CD14-positive monocyte (primary cell): ENCODE results near the gene MYOM1. TPM values are rescaled to one million over a fixed set of nuclear protein-coding genes. Genes with fewer than 3 reads are reported as not detected.

Source experiments
- DNase-seq, 3 donors: peaks; one replicate each; pipeline ENCODE4 v3.0.0-alpha.2; 2011 to 2022
- H2AFZ ChIP-seq: 2 replicates; pipeline ENCODE4 v1.6.0; 2012; ENCODE audit warnings: mild to moderate bottlenecking, low read depth, low read length, inconsistent platforms; ENCODE audit not compliant: insufficient read depth, poor library complexity, severe bottlenecking
- H3K27ac ChIP-seq, 2 donors: 1 replicate in 1 of 2; 2 replicates in 1 of 2; pipeline ENCODE4 v1.5.1; 2012 to 2013; ENCODE audit warnings: low read length in 2 of 2, control low read depth in 1 of 2, inconsistent platforms in 1 of 2, low read depth in 1 of 2, mild to moderate bottlenecking in 1 of 2
- H3K27me3 ChIP-seq, 2 donors: one replicate each; pipeline versions ENCODE4 v1.6.0 to v1.6.1; 2011 to 2013; ENCODE audit warnings: low read length in 2 of 2; ENCODE audit not compliant: control insufficient read depth in 2 of 2, insufficient read depth in 2 of 2
- H3K36me3 ChIP-seq, 2 donors: replicated peaks in 1 of 2; 1 replicate in 1 of 2; 2 replicates in 1 of 2; pipeline versions ENCODE4 v1.5.1 to v1.6.1; 2012 to 2013; ENCODE audit warnings: low read length in 2 of 2, control low read depth in 1 of 2, inconsistent platforms in 1 of 2, mild to moderate bottlenecking in 1 of 2; ENCODE audit not compliant: insufficient read depth in 2 of 2, control insufficient read depth in 1 of 2
- H3K4me1 ChIP-seq, 2 donors: 1 replicate in 1 of 2; 2 replicates in 1 of 2; pipeline versions ENCODE4 v1.5.1 to v1.6.1; 2012 to 2013; ENCODE audit warnings: low read length in 2 of 2, control low read depth in 1 of 2, inconsistent platforms in 1 of 2, mild to moderate bottlenecking in 1 of 2, moderate library complexity in 1 of 2; ENCODE audit not compliant: insufficient read depth in 2 of 2, control insufficient read depth in 1 of 2
- H3K4me2 ChIP-seq: replicated peaks from 2 replicates; pipeline ENCODE3; 2012; ENCODE audit warnings: low read length, moderate library complexity, mild to moderate bottlenecking; ENCODE audit not compliant: poor library complexity, severe bottlenecking; ENCODE audit errors: extremely low read depth
- H3K4me3 ChIP-seq, 3 experiments: fragments of 200-600 bp in 1 of 3; sonication (generic) in 1 of 3; replicated peaks in 1 of 3; 1 replicate in 2 of 3; 2 replicates in 1 of 3; pipeline ENCODE4 v1.5.1; 2011 to 2013; ENCODE audit warnings: low read length in 3 of 3, mild to moderate bottlenecking in 3 of 3, control low read depth in 2 of 3, low read depth in 2 of 3, inconsistent platforms in 1 of 3, moderate library complexity in 1 of 3
- H3K79me2 ChIP-seq: 2 replicates; pipeline ENCODE4 v1.6.0; 2012; ENCODE audit warnings: mild to moderate bottlenecking, control low read depth, inconsistent platforms, low read length, moderate library complexity; ENCODE audit not compliant: insufficient read depth
- H3K9ac ChIP-seq: 2 replicates; pipeline ENCODE4 v1.6.0; 2017; ENCODE audit warnings: low read length, mild to moderate bottlenecking; ENCODE audit not compliant: insufficient read depth, poor library complexity, severe bottlenecking
- H3K9me3 ChIP-seq, 2 donors: replicated peaks in 1 of 2; 1 replicate in 1 of 2; 2 replicates in 1 of 2; pipeline versions ENCODE4 v1.5.1 to v1.6.1; 2012 to 2013; ENCODE audit warnings: low read length in 2 of 2, control low read depth in 1 of 2; ENCODE audit not compliant: control insufficient read depth in 1 of 2, insufficient read depth in 1 of 2
- H4K20me1 ChIP-seq: 2 replicates; pipeline ENCODE4 v1.6.0; 2012; ENCODE audit warnings: mild to moderate bottlenecking, low read length, control low read depth, moderate library complexity; ENCODE audit not compliant: insufficient read depth
- H3K27ac Mint-ChIP-seq, 7 donors: one replicate each; pipeline ENCODE4 v1.8.0; 2020; ENCODE audit warnings: mild to moderate bottlenecking in 7 of 7, mixed read lengths in 7 of 7, moderate library complexity in 6 of 7, inconsistent platforms in 2 of 7
- H3K27me3 Mint-ChIP-seq, 3 donors: one replicate each; pipeline ENCODE4 v1.8.0; 2021 to 2022; ENCODE audit warnings: low read depth in 3 of 3, mild to moderate bottlenecking in 3 of 3, mixed read lengths in 3 of 3, moderate library complexity in 3 of 3, inconsistent platforms in 1 of 3
- H3K36me3 Mint-ChIP-seq, 2 donors: one replicate each; pipeline ENCODE4 v1.8.0; 2020; ENCODE audit warnings: mixed read lengths in 2 of 2, inconsistent platforms in 1 of 2, mild to moderate bottlenecking in 1 of 2
- H3K4me1 Mint-ChIP-seq: one replicate; pipeline ENCODE4 v1.8.0; 2020; ENCODE audit warnings: mild to moderate bottlenecking, mixed read lengths
- H3K4me3 Mint-ChIP-seq, 2 donors: one replicate each; pipeline ENCODE4 v1.8.0; 2020; ENCODE audit warnings: mild to moderate bottlenecking in 2 of 2, mixed read lengths in 2 of 2, moderate library complexity in 1 of 2
- H3K9me3 Mint-ChIP-seq, 7 donors: one replicate each; pipeline ENCODE4 v1.8.0; 2020 to 2022; ENCODE audit warnings: mixed read lengths in 7 of 7, mild to moderate bottlenecking in 6 of 7, moderate library complexity in 6 of 7, inconsistent platforms in 2 of 7
- WGBS: methylation state at CpG from one replicate; pipeline ENCODE4 v1.1.5; 2013; ENCODE audit warnings: missing lambda C conversion rate; ENCODE audit not compliant: insufficient coverage; 5-methylcytosine and 5-hydroxymethylcytosine counted together
- intact Hi-C, 2 donors: fragments of 100-400 bp; cut with micrococcal nuclease; formaldehyde crosslinking; loops; one replicate each; pipeline versions ENCODE4 v1.15.0 to v1.15.1; 2023
- polyA plus RNA-seq, 3 donors: library from polyadenylated mRNA; depleted of rRNA in 1 of 3; unstranded in 2 of 3; stranded (reverse) in 1 of 3; fragments of 300-500 nt in 2 of 3; fragments of >200 nt in 1 of 3; fragmentation: Illumina TruSeq in 2 of 3; gene quantifications; 1 replicate in 2 of 3; 2 replicates in 1 of 3; pipeline ENCODE4 v1.2.3, GENCODE V29; 2012 to 2021
- TF ChIP-seq, protein P1 (sequence below): fragments of 200-600 bp; IDR thresholded peaks from one replicate; pipeline ENCODE4 v1.8.0; 2022; ENCODE audit warnings: antibody characterized with exemption, mild to moderate bottlenecking

MYOM1 gene
- polyA plus RNA-seq, 3 donors = 0.05 to 0.95 (median 0.22) TPM

DNA sequence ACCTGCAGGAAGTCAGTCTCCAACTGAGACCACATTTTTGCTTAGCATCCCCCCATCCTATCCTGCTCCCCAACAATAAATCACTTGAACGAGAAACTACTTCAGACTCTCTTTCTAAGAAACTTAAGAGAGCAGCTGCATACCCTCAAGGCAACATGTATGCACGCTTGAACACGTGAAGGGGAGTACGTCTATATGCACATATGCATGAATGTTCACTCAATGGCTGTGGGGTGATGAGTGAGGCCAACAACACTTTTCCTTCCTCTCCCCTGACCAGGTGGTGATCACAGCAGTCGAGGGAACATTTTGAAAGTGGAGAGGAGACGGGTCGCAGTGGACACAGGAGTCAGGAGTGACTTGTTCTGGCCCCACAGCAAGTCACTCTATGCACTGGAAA lies 127.0 kb downstream of the MYOM1 start:
- TF ChIP-seq, protein P1, sequence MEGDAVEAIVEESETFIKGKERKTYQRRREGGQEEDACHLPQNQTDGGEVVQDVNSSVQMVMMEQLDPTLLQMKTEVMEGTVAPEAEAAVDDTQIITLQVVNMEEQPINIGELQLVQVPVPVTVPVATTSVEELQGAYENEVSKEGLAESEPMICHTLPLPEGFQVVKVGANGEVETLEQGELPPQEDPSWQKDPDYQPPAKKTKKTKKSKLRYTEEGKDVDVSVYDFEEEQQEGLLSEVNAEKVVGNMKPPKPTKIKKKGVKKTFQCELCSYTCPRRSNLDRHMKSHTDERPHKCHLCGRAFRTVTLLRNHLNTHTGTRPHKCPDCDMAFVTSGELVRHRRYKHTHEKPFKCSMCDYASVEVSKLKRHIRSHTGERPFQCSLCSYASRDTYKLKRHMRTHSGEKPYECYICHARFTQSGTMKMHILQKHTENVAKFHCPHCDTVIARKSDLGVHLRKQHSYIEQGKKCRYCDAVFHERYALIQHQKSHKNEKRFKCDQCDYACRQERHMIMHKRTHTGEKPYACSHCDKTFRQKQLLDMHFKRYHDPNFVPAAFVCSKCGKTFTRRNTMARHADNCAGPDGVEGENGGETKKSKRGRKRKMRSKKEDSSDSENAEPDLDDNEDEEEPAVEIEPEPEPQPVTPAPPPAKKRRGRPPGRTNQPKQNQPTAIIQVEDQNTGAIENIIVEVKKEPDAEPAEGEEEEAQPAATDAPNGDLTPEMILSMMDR = no peak
- Histone ChIP-seq H3K9ac (no peak overlapping the region), H4K20me1 (no peaks in the 10 kb centered on the region), H3K4me1 (no peaks in the 10 kb centered on the region), H3K27me3 (no peaks in the 10 kb centered on the region), H2AFZ (no peak overlapping the region), H3K36me3 (no peaks in the 10 kb centered on the region), H3K4me3 (no peak overlapping the region), H3K79me2 (no peaks in the 10 kb centered on the region), H3K9me3 (no peaks in the 10 kb centered on the region), H3K27ac (no peak overlapping the region), H3K4me2 (no peak overlapping the region)
- Mint-ChIP-seq H3K27me3 (peaks cover 0 to 2% (median 0%) of the 10 kb centered on the region in 3 donors), H3K27ac (no peak overlapping the region), H3K9me3 (peaks cover 0 to 2% (median 0%) of the 10 kb centered on the region in 7 donors), H3K4me1 (no peaks in the 10 kb centered on the region), H3K36me3 (no peaks in the 10 kb centered on the region), H3K4me3 (no peak overlapping the region)
- intact Hi-C loops = no loop called here
- DNase-seq = no peak
- WGBS = no CpG with 5 or more reads among the region's 7 CpGs

DNA sequence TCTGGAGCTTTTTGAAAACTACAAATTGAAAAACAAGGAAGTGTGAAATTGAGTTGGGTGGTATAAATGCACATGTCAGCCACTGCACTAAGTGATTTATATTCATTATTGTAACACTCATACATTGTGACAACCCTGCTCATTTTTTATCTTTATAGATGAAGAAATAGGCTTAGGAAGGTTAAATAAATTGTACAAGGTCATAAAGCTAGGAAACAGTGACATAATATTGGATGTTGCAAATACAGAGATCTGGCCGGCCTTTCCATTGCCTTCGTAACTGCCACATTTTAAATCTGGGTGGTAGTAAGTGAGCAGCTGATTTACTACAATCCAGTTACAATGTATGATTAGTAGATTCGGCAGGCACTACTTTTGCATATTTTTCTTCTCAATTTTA lies 130.2 kb downstream of the MYOM1 start:
- no peak overlapping the region for H2AFZ ChIP-seq
- no peak overlapping the region for H3K9ac ChIP-seq
- H3K79me2 ChIP-seq = no peaks in the 10 kb centered on the region
- no peaks in the 10 kb centered on the region for H3K27me3 ChIP-seq
- H3K36me3 ChIP-seq = no peaks in the 10 kb centered on the region
- Mint-ChIP-seq H3K36me3 (no peaks in the 10 kb centered on the region), H3K27ac (no peak overlapping the region), H3K9me3 (no peaks in the 10 kb centered on the region), H3K27me3 (no peaks in the 10 kb centered on the region), H3K4me1 (no peaks in the 10 kb centered on the region), H3K4me3 (no peak overlapping the region)
- TF ChIP-seq, protein P1 = no peak
- H4K20me1 ChIP-seq = no peaks in the 10 kb centered on the region
- no peaks in the 10 kb centered on the region for H3K9me3 ChIP-seq
- H3K4me1 ChIP-seq = no peaks in the 10 kb centered on the region
- no peak overlapping the region for H3K4me2 ChIP-seq
- intact Hi-C loops = no loop called here
- no peak for DNase-seq
- H3K27ac ChIP-seq = no peak overlapping the region
- H3K4me3 ChIP-seq = no peak overlapping the region
- no CpG with 5 or more reads among the region's 3 CpGs for WGBS
